ENCODE measurements around the gene NOTCH3.

NOTCH3 gene

DNA sequence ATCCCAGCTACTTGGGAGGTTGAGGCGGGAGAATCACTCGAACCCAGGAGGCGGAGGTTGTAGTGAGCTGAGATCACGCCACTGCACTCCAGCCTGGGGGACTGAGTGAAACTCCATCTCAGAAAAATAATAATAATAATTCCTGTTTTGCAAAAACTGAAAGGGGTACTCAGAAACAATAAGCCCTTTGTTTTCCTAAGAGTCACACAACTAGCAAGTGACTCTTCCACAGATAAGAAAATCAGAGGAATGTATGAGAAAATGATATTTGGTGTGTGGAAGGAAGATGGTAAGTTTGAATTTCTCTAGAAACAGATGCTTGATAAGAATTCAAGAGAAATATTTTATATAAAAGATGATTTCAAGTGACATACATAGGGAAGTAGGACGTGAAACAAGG lies 58.5 kb downstream of the NOTCH3 start:
- TF ChIP-seq POLR2AphosphoS5 (IDR thresholded peaks at IDR 0.05; ENCODE audit: low read depth, low read length) = no peak
- no peak for TF ChIP-seq POLR2A (IDR thresholded peaks at IDR 0.05; ENCODE audit: low read depth, low read length)
- TF ChIP-seq TAF1 (IDR thresholded peaks at IDR 0.05; ENCODE audit: borderline replicate concordance, low read depth, low read length) = no peak
- DNase-seq (ENCODE audit: insufficient read length) = no peak
- no peak for FAIRE-seq

DNA sequence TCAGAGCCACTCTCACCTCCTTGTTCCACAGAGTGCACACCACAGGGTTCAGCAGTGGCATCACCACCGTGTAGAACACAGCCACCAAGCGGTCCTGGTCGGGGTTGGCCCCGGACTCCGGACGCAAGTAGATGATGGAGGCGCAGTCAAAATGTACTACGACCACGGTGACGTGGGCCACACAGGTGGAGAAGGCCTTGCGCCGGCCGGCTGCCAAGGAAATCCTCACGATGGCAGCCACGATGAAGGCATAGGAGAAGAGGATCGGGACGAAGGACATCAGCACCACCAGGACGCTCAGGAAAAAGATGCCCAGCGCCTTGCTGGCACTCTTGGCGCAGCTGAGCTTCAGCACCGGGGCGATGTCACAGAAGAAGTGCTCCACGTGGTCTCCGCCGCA lies 59.7 kb downstream of the NOTCH3 start:
- FAIRE-seq (no peak), DNase-seq (ENCODE audit: insufficient read length) (no peak)
- TF ChIP-seq POLR2AphosphoS5 (IDR thresholded peaks at IDR 0.05; ENCODE audit: low read depth, low read length) = no peak
- TF ChIP-seq TAF1 (IDR thresholded peaks at IDR 0.05; ENCODE audit: borderline replicate concordance, low read depth, low read length) = no peak
- no peak for TF ChIP-seq POLR2A (IDR thresholded peaks at IDR 0.05; ENCODE audit: low read depth, low read length)

DNA sequence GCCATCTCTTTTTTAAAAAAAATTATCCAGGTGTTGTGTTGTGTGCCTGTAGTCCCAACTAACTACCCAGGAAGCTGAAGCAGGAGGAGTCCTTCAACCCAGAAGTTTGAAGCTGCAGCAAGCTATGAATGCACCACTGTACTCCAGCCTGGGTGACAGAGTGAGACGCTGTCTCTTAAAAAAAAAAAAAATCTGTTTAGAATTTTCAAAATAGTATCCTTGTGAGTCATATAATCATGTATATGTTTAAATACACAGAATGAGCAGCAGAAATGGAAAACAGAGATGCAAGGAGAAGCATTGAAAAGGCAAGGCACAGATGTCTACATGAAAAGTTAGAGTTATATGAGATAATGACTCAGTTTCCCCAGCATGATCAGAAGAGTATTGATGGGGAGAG lies 62.4 kb downstream of the NOTCH3 start:
- FAIRE-seq (no peak), DNase-seq (ENCODE audit: insufficient read length) (no peak)
- TF ChIP-seq POLR2AphosphoS5 (IDR thresholded peaks at IDR 0.05; ENCODE audit: low read depth, low read length) (no peak), POLR2A (IDR thresholded peaks at IDR 0.05; ENCODE audit: low read depth, low read length) (no peak), TAF1 (IDR thresholded peaks at IDR 0.05; ENCODE audit: borderline replicate concordance, low read depth, low read length) (no peak)

DNA sequence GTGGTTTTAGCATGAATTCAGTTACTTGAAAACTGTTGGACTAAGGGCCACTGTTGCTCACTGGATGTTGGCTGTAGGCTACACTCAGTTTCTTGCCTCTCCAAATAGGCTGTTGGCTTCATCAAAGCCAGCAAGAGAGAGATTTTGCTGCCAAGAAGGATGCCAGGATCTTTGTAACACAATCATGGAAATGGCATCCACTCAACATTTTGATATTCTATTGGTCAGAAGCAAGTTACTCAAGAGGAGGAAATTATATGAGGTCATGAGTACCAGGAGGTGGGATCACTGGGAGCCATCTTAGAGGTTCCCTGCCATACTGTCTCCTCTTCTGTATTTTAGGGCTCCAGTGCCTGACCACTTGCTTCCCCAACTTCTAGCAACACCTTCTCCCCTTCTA lies 63.0 kb downstream of the NOTCH3 start:
- no peak for TF ChIP-seq POLR2AphosphoS5 (IDR thresholded peaks at IDR 0.05; ENCODE audit: low read depth, low read length)
- no peak for DNase-seq (ENCODE audit: insufficient read length)
- FAIRE-seq = no peak

DNA sequence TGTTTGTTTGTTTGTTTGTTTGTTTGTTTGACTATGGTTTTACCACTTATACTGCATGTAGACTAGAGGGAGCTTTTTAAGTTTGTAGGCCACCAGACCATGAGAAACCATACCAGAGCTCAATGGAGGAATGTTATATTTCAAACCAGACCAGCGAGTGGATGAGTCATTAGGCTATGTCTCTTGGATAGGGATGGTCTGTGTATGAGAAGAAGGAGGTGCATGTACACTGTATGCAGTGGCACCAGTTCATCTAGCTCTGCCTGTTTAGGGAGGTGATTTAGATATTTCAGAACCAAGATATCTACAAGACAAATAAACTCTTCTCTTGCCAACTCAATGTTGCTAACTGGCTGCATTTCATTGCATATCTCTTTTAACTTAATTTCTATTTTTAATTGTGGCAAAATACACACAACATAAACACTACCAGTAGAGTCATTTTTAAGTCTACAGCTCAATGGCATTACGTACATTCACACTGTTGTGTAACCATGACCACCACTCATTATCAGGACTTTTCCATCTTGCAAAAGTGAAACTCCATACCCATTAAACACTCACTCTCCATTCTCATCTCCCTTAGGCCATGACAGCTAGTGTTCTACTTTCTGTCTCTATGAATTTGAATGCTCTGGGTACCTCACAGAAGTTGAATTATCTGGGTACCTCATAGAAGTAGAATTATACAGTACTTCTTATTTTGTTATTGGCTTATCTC lies 64.4 kb downstream of the NOTCH3 start:
- FAIRE-seq = no peak
- TF ChIP-seq TAF1 (IDR thresholded peaks at IDR 0.05; ENCODE audit: borderline replicate concordance, low read depth, low read length) (no peak), POLR2A (IDR thresholded peaks at IDR 0.05; ENCODE audit: low read depth, low read length) (no peak), POLR2AphosphoS5 (IDR thresholded peaks at IDR 0.05; ENCODE audit: low read depth, low read length) (no peak)
- no peak for DNase-seq (ENCODE audit: insufficient read length)

DNA sequence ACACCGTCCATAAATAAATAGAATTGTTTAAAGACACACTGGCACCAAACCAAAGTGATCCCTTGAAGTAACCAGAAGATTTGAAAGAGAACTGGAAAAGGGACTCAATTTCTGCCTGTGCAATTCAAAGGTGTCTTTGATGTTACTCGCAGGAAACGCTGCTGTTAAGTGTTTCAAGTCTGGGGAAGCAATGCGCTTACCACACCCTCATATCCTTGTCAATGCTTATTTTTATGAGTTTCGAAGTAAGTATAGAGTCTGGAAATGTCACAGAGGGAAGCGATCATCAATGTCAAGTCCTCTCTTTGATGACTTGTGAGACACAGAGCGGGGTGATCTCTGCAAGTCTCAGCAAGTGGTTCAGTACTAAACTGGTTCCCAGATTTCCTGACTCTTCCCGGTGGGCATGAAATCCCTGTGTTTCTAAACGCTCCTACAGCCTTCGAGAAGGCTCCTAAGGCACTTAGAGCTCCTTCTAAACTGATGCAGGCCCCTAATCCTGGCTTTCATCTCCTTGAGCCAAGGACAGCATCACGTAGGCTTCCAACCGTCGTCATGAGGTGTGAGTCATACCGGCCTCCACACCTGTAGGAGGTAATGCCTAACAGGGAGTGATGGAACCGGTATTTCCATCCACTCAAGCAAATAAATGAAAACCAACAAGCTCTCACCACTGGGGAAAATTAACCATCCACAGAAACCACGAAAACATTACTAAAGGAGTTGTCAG lies 70.8 kb downstream of the NOTCH3 start:
- FAIRE-seq (no peak), DNase-seq (ENCODE audit: insufficient read length) (no peak)
- no peak for TF ChIP-seq POLR2AphosphoS5 (IDR thresholded peaks at IDR 0.05; ENCODE audit: low read depth, low read length)
- no peak for TF ChIP-seq TAF1 (IDR thresholded peaks at IDR 0.05; ENCODE audit: borderline replicate concordance, low read depth, low read length)
- TF ChIP-seq POLR2A (IDR thresholded peaks at IDR 0.05; ENCODE audit: low read depth, low read length) = no peak

DNA sequence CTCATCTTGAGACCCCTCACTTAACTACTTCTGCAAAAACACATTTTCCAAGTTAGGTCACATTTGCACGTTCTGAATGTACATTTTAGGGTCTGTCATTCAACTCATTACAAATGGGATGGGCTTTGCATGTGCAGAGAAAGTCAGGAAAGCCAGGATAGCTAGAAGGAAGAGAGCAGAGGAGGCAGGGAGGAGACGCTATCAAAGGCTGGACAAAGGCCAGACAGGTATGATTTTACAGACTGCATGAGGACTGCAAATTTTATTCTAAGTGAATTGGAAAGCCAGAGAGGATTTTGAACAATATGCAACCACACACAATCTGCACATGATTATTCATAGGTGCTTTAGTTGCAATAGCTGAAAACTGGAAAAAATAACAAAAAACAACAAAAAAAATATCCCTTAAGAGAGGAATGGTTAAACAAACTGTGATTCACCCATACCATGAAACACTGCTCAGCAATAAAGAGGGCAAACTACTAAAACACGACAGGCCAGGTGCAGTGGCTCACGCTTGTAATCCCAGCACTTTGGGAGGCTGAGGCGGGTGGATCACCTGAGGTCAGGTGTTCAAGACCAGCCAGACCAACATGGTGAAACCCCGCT lies 72.5 kb downstream of the NOTCH3 start:
- FAIRE-seq = no peak
- TF ChIP-seq POLR2AphosphoS5 (IDR thresholded peaks at IDR 0.05; ENCODE audit: low read depth, low read length) (no peak), TAF1 (IDR thresholded peaks at IDR 0.05; ENCODE audit: borderline replicate concordance, low read depth, low read length) (no peak), POLR2A (IDR thresholded peaks at IDR 0.05; ENCODE audit: low read depth, low read length) (no peak)
- DNase-seq (ENCODE audit: insufficient read length) = no peak

DNA sequence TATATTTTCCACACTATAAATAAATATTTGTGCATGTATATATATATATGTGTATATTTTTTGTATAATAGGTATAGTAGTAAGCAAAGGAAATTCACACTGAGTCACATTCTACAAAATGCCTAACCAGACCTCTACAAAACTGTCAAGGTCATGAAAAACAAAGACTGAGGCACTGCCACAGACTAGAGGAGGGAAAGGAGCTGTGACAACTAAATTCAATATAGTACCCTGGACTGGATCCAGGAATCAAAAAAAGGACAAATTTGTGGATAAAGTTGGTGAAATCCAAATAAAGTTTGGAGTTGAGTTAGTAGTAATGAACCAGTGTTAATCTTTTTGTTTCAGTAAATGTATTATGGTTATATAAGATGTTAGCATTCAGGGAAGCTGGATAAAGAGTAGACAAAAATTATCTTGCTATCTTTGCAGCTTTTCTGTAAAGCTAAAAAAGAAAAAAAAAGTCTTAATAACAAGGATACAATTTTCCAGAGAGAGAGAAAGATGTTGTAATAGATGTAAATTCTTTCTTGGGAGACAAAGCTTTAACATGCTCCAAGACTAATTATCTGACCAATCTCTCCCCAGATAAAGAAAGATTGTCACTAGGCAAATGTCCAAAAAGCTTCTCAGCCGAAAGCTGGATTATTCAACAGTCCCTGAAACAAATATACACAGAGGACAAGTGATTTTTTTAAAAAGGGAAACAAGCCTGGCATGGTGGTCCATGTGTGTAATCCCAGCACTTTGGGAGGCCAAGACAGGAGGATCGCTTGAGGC lies 74.5 kb downstream of the NOTCH3 start:
- no peak for TF ChIP-seq POLR2A (IDR thresholded peaks at IDR 0.05; ENCODE audit: low read depth, low read length)
- TF ChIP-seq TAF1 (IDR thresholded peaks at IDR 0.05; ENCODE audit: borderline replicate concordance, low read depth, low read length) = no peak
- no peak for TF ChIP-seq POLR2AphosphoS5 (IDR thresholded peaks at IDR 0.05; ENCODE audit: low read depth, low read length)
- FAIRE-seq = peak; percentile 38
- no peak for DNase-seq (ENCODE audit: insufficient read length)

DNA sequence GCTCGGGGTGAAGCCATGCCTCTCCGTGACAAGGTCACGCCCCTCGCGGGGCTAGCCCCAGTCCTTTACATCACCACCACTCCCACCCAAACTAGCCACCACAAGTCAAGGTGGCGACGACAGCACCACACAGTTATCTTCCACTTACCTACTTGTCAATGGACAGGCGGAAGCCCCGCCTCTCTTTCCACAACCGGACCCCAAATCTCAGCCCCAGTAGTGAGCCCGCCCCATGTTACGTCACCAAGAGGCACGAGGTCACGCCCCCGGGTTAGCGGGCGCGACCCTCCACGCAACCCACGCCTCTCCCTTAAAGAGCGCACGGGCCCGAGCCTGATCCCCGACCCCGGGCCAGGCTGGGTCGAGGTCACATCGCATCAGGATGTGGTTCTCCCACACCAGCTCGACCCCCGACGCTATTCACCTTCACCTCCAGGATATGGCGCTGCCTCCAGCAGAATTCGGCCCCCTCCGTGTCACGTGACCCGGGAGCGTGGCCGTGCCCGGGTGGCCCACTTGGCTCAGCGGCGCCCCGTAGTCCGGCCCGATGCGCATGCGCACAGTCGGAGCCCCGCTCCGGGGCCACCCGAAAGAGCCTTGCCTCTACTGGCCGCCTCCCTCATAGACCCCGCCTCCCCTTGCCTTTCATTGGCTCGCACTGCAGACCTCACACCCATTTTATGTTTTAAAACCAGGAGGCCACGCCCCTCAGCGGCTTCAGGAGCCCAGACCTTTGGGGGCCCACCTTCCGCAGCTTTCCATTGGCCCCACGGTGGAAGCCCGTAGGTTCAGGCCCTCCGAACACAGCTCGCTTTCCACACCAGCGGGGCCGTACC lies 75.3 kb downstream of the NOTCH3 start:
- peak; percentile 97 for DNase-seq (ENCODE audit: insufficient read length)
- FAIRE-seq = peak; percentile 98
- peak; percentile 86 for TF ChIP-seq POLR2A (IDR thresholded peaks at IDR 0.05; ENCODE audit: low read depth, low read length)
- TF ChIP-seq POLR2AphosphoS5 (IDR thresholded peaks at IDR 0.05; ENCODE audit: low read depth, low read length) = peak; percentile 89
- TF ChIP-seq TAF1 (IDR thresholded peaks at IDR 0.05; ENCODE audit: borderline replicate concordance, low read depth, low read length) = 0 out of 2 replicates have a peak, but pooled peaks have one; percentile 13

DNA sequence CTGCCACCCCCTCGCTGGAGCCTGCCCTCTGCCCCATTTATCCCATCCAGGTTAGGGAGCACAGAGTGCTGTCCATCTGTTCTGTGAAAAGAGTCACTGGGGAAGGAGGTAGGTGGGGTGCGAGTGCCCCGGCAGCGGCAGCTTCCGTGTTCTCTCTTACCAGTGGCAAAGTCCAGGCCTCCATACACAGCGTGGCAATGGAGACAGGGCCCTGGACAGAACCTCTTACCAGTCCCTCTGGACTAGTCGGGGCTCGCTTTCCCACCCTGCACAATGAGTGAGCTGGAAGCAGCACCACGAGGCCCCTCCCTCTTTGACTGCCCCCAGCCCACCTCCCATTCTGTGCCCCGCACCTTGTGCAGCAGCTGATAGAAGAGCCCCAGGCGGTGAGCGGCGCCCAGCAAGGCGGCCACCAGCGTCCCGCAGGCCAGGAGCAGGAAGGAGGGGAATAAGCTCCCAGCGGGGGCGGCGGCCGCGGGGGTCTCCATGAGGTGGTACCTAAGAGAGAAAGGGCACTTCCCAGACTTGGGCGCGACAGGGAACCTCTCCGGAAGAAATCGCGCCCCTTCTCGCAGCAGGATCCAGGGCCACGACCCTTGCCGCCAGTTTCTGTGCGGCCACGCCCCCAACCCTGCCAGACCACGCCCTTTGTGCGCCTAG lies 76.1 kb downstream of the NOTCH3 start:
- TF ChIP-seq POLR2A (IDR thresholded peaks at IDR 0.05; ENCODE audit: low read depth, low read length) (no peak), POLR2AphosphoS5 (IDR thresholded peaks at IDR 0.05; ENCODE audit: low read depth, low read length) (no peak), TAF1 (IDR thresholded peaks at IDR 0.05; ENCODE audit: borderline replicate concordance, low read depth, low read length) (no peak)
- DNase-seq (ENCODE audit: insufficient read length) (peak; percentile 28), FAIRE-seq (no peak)
